HEK293 (cell line): Measurements from ENCODE around the gene CAMKK1.
A peak's percentile ranks its signal among the peaks of the same experiment; 100 is the strongest.

Experiments
- FEZF1 ChIP-seq: fragments of 450-650 bp; formaldehyde crosslinking; IDR thresholded peaks from 2 replicates; pipeline ENCODE4 v1.5.1; 2016; ENCODE audit warnings: missing biosample characterization, missing genetic modification characterization
- GLIS1 ChIP-seq: fragments of 450-650 bp; formaldehyde crosslinking; IDR thresholded peaks from 2 replicates; pipeline ENCODE4 v1.5.1; 2016; ENCODE audit warnings: missing biosample characterization, missing genetic modification characterization
- GLIS2 ChIP-seq: fragments of 450-650 bp; formaldehyde crosslinking; IDR thresholded peaks from 2 replicates; pipeline ENCODE4 v1.5.1; 2016; ENCODE audit warnings: missing biosample characterization, missing genetic modification characterization
- HOXD13 ChIP-seq: sonication (generic); formaldehyde crosslinking; IDR thresholded peaks from 2 replicates; pipeline ENCODE4 v1.8.0; 2022; ENCODE audit warnings: missing genetic modification reagents, borderline replicate concordance
- SCRT1 ChIP-seq: fragments of 450-650 bp; formaldehyde crosslinking; IDR thresholded peaks from 2 replicates; pipeline ENCODE4 v1.5.1; 2016; ENCODE audit warnings: missing biosample characterization, missing genetic modification characterization, borderline replicate concordance
- SCRT2 ChIP-seq: fragments of 450-650 bp; formaldehyde crosslinking; IDR thresholded peaks from 2 replicates; pipeline ENCODE4 v1.5.1; 2016; ENCODE audit warnings: missing biosample characterization, missing genetic modification characterization
- TCF7L2 ChIP-seq: IDR thresholded peaks from 2 replicates; pipeline ENCODE4 v1.6.1; 2011; ENCODE audit warnings: low read depth, mild to moderate bottlenecking, inconsistent platforms, low read length, moderate library complexity, borderline replicate concordance
- TRIM28 ChIP-seq: IDR thresholded peaks from 2 replicates; pipeline ENCODE4 v1.6.1; 2011; ENCODE audit warnings: low read length, control low read depth, borderline replicate concordance
- ZBTB48 ChIP-seq: fragments of 450-650 bp; formaldehyde crosslinking; IDR thresholded peaks from 2 replicates; pipeline ENCODE4 v1.5.1; 2016; ENCODE audit warnings: missing biosample characterization, missing genetic modification characterization
- ZIC2 ChIP-seq: fragments of 450-650 bp; formaldehyde crosslinking; IDR thresholded peaks from 2 replicates; pipeline ENCODE4 v1.5.1; 2016; ENCODE audit warnings: missing biosample characterization, missing genetic modification characterization
- ZNF155 ChIP-seq: fragments of 450-650 bp; formaldehyde crosslinking; IDR thresholded peaks from 2 replicates; pipeline ENCODE4 v1.5.1; 2016; ENCODE audit warnings: missing biosample characterization, missing genetic modification characterization
- ZNF221 ChIP-seq: fragments of 450-650 bp; formaldehyde crosslinking; IDR thresholded peaks from 2 replicates; pipeline ENCODE4 v1.5.1; 2017; ENCODE audit warnings: missing biosample characterization, missing genetic modification characterization, borderline replicate concordance
- ZNF23 ChIP-seq: fragments of 450-650 bp; formaldehyde crosslinking; IDR thresholded peaks from 2 replicates; pipeline ENCODE4 v1.5.1; 2016; ENCODE audit warnings: missing biosample characterization, missing genetic modification characterization, borderline replicate concordance
- ZNF266 ChIP-seq: fragments of 450-650 bp; formaldehyde crosslinking; IDR thresholded peaks from 2 replicates; pipeline ENCODE4 v1.5.1; 2016; ENCODE audit warnings: missing biosample characterization, missing genetic modification characterization, low read depth
- ZNF335 ChIP-seq: fragments of 450-650 bp; formaldehyde crosslinking; conservative IDR thresholded peaks from 2 replicates; pipeline ENCODE4 v1.5.1; 2016; ENCODE audit warnings: missing biosample characterization, missing genetic modification characterization
- ZNF416 ChIP-seq: fragments of 450-650 bp; formaldehyde crosslinking; IDR thresholded peaks from 2 replicates; pipeline ENCODE4 v1.5.1; 2016; ENCODE audit warnings: missing biosample characterization, missing genetic modification characterization
- ZNF473 ChIP-seq: fragments of 450-650 bp; formaldehyde crosslinking; IDR thresholded peaks from 2 replicates; pipeline ENCODE4 v1.5.1; 2017; ENCODE audit warnings: missing biosample characterization, missing genetic modification characterization
- ZNF548 ChIP-seq: fragments of 450-650 bp; formaldehyde crosslinking; IDR thresholded peaks from 2 replicates; pipeline ENCODE4 v1.5.1; 2016; ENCODE audit warnings: missing biosample characterization, missing genetic modification characterization
- ZNF558 ChIP-seq: fragments of 450-650 bp; formaldehyde crosslinking; IDR thresholded peaks from 2 replicates; pipeline ENCODE4 v1.5.1; 2016; ENCODE audit warnings: missing biosample characterization, missing genetic modification characterization
- ZNF560 ChIP-seq: fragments of 450-650 bp; formaldehyde crosslinking; IDR thresholded peaks from 2 replicates; pipeline ENCODE4 v1.5.1; 2017; ENCODE audit warnings: missing biosample characterization, missing genetic modification characterization, borderline replicate concordance
- ZNF610 ChIP-seq: fragments of 450-650 bp; formaldehyde crosslinking; IDR thresholded peaks from 2 replicates; pipeline ENCODE4 v1.5.1; 2016; ENCODE audit warnings: missing biosample characterization, missing genetic modification characterization, borderline replicate concordance
- ZNF626 ChIP-seq: fragments of 450-650 bp; sonication (Bioruptor Pico); formaldehyde crosslinking; IDR thresholded peaks from 2 replicates; pipeline ENCODE4 v1.5.1; 2018; ENCODE audit warnings: missing biosample characterization, missing genetic modification characterization, inconsistent platforms
- ZNF76 ChIP-seq: fragments of 450-650 bp; formaldehyde crosslinking; IDR thresholded peaks from 2 replicates; pipeline ENCODE4; 2016; ENCODE audit warnings: low read depth, missing biosample characterization, missing genetic modification characterization, borderline replicate concordance
- ZNF777 ChIP-seq: fragments of 450-650 bp; formaldehyde crosslinking; IDR thresholded peaks from 2 replicates; pipeline ENCODE4 v1.5.1; 2017; ENCODE audit warnings: missing biosample characterization, missing genetic modification characterization, borderline replicate concordance
- ZNF785 ChIP-seq: fragments of 450-650 bp; formaldehyde crosslinking; IDR thresholded peaks from 2 replicates; pipeline ENCODE4 v1.5.1; 2016; ENCODE audit warnings: missing biosample characterization, missing genetic modification characterization
- TF ChIP-seq, protein P1 (sequence below): fragments of 450-650 bp; formaldehyde crosslinking; IDR thresholded peaks from 2 replicates; pipeline ENCODE4 v1.5.1; 2016; ENCODE audit warnings: missing biosample characterization, missing genetic modification characterization
- TF ChIP-seq, protein P2 (sequence below): fragments of 450-650 bp; formaldehyde crosslinking; IDR thresholded peaks from 2 replicates; pipeline ENCODE4 v1.5.1; 2016; ENCODE audit warnings: missing biosample characterization, missing genetic modification characterization, low read depth
- TF ChIP-seq, protein P3 (sequence below): fragments of 450-650 bp; formaldehyde crosslinking; IDR thresholded peaks from 2 replicates; pipeline ENCODE4 v1.5.1; 2016; ENCODE audit warnings: missing biosample characterization, missing genetic modification characterization
- TF ChIP-seq, protein P4 (sequence below): fragments of 450-650 bp; formaldehyde crosslinking; IDR thresholded peaks from 2 replicates; pipeline ENCODE4 v1.5.1; 2016; ENCODE audit warnings: missing biosample characterization, missing genetic modification characterization, low read depth
- TF ChIP-seq, protein P5 (sequence below): fragments of 450-650 bp; formaldehyde crosslinking; IDR thresholded peaks from 2 replicates; pipeline ENCODE4 v1.5.1; 2016; ENCODE audit warnings: missing biosample characterization, missing genetic modification characterization, borderline replicate concordance

CAMKK1 gene

DNA sequence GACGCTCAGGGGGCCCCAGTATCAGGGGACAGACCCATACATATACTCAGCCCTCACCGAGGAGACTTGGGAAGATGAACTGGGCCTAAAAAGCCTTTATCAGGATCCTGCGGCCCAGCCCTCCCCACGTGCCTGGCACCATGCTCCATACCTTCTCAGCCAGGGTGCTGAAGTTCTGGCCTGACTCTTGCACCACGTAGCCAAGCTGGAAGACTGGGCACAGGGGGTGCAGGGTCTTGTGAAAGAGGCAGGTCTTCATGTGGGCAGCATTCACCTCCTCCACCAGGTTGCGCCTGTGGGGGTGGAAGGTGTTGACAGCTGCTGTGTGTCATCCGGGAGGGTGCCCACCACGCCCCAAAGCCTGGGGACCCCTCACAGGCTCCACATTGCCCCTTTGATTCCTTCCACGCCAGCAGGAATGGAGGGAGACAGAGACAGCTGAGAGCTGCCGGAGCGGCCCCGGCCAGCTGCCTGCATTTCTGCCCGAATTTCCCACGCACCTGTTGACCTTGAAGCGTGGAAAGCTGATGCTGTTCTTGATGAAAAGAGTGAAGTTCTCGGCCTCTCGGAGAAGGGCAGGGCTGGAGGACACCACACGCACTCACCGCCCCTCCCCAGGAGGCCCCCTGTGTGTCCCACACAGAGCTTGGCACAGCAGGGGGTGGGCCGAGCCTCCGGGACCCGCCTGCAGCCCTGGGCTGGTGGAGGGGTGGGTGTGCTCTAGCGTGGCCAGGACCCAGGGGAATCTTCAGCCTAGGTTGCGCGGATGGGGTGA lies 10.4 kb upstream of the CAMKK1 start (continued):
- TF ChIP-seq ZNF266 (tag by site-specific recombination) (no peak), ZNF626 (tag by site-specific recombination) (no peak), HOXD13 (no peak), ZNF76 (tag by site-specific recombination) (no peak), ZNF560 (tag by site-specific recombination) (no peak), ZNF610 (tag by site-specific recombination) (no peak), FEZF1 (no peak), ZNF548 (tag by site-specific recombination) (no peak), GLIS1 (tag by site-specific recombination) (peak; percentile 93), ZNF221 (tag by site-specific recombination) (no peak), ZBTB48 (tag by site-specific recombination) (no peak), ZNF23 (no peak), ZNF416 (tag by site-specific recombination) (no peak), ZNF155 (tag by site-specific recombination) (no peak), ZIC2 (tag by site-specific recombination) (peak; percentile 89), ZNF777 (tag by site-specific recombination) (no peak), ZNF558 (tag by site-specific recombination) (no peak), ZNF473 (tag by site-specific recombination) (no peak), SCRT1 (tag by site-specific recombination) (0 out of 2 replicates have a peak, but pooled peaks have one; percentile 27), ZNF335 (tag by site-specific recombination) (no peak), SCRT2 (tag by site-specific recombination) (peak; percentile 88), ZNF785 (tag by site-specific recombination) (no peak), TCF7L2 (no peak), GLIS2 (tag by site-specific recombination) (peak; percentile 34; the same call in 1 of the 2 replicates), TRIM28 (no peak)
- TF ChIP-seq, protein P1, sequence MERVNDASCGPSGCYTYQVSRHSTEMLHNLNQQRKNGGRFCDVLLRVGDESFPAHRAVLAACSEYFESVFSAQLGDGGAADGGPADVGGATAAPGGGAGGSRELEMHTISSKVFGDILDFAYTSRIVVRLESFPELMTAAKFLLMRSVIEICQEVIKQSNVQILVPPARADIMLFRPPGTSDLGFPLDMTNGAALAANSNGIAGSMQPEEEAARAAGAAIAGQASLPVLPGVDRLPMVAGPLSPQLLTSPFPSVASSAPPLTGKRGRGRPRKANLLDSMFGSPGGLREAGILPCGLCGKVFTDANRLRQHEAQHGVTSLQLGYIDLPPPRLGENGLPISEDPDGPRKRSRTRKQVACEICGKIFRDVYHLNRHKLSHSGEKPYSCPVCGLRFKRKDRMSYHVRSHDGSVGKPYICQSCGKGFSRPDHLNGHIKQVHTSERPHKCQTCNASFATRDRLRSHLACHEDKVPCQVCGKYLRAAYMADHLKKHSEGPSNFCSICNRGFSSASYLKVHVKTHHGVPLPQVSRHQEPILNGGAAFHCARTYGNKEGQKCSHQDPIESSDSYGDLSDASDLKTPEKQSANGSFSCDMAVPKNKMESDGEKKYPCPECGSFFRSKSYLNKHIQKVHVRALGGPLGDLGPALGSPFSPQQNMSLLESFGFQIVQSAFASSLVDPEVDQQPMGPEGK: no peak
- TF ChIP-seq, protein P2, sequence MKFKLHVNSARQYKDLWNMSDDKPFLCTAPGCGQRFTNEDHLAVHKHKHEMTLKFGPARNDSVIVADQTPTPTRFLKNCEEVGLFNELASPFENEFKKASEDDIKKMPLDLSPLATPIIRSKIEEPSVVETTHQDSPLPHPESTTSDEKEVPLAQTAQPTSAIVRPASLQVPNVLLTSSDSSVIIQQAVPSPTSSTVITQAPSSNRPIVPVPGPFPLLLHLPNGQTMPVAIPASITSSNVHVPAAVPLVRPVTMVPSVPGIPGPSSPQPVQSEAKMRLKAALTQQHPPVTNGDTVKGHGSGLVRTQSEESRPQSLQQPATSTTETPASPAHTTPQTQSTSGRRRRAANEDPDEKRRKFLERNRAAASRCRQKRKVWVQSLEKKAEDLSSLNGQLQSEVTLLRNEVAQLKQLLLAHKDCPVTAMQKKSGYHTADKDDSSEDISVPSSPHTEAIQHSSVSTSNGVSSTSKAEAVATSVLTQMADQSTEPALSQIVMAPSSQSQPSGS: no peak
- TF ChIP-seq, protein P3, sequence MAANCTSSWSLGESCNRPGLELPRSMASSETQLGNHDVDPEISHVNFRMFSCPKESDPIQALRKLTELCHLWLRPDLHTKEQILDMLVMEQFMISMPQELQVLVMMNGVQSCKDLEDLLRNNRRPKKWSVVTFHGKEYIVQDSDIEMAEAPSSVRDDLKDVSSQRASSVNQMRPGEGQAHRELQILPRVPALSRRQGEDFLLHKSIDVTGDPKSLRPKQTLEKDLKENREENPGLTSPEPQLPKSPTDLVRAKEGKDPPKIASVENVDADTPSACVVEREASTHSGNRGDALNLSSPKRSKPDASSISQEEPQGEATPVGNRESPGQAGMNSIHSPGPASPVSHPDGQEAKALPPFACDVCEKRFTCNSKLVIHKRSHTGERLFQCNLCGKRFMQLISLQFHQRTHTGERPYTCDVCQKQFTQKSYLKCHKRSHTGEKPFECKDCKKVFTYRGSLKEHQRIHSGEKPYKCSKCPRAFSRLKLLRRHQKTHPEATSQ (tag by site-specific recombination): no peak
- TF ChIP-seq, protein P4, sequence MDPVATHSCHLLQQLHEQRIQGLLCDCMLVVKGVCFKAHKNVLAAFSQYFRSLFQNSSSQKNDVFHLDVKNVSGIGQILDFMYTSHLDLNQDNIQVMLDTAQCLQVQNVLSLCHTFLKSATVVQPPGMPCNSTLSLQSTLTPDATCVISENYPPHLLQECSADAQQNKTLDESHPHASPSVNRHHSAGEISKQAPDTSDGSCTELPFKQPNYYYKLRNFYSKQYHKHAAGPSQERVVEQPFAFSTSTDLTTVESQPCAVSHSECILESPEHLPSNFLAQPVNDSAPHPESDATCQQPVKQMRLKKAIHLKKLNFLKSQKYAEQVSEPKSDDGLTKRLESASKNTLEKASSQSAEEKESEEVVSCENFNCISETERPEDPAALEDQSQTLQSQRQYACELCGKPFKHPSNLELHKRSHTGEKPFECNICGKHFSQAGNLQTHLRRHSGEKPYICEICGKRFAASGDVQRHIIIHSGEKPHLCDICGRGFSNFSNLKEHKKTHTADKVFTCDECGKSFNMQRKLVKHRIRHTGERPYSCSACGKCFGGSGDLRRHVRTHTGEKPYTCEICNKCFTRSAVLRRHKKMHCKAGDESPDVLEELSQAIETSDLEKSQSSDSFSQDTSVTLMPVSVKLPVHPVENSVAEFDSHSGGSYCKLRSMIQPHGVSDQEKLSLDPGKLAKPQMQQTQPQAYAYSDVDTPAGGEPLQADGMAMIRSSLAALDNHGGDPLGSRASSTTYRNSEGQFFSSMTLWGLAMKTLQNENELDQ (tag by site-specific recombination): no peak
- TF ChIP-seq, protein P5, sequence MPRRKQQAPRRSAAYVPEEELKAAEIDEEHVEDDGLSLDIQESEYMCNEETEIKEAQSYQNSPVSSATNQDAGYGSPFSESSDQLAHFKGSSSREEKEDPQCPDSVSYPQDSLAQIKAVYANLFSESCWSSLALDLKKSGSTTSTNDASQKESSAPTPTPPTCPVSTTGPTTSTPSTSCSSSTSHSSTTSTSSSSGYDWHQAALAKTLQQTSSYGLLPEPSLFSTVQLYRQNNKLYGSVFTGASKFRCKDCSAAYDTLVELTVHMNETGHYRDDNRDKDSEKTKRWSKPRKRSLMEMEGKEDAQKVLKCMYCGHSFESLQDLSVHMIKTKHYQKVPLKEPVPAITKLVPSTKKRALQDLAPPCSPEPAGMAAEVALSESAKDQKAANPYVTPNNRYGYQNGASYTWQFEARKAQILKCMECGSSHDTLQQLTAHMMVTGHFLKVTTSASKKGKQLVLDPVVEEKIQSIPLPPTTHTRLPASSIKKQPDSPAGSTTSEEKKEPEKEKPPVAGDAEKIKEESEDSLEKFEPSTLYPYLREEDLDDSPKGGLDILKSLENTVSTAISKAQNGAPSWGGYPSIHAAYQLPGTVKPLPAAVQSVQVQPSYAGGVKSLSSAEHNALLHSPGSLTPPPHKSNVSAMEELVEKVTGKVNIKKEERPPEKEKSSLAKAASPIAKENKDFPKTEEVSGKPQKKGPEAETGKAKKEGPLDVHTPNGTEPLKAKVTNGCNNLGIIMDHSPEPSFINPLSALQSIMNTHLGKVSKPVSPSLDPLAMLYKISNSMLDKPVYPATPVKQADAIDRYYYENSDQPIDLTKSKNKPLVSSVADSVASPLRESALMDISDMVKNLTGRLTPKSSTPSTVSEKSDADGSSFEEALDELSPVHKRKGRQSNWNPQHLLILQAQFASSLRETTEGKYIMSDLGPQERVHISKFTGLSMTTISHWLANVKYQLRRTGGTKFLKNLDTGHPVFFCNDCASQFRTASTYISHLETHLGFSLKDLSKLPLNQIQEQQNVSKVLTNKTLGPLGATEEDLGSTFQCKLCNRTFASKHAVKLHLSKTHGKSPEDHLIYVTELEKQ (tag by site-specific recombination): no peak
